HG02981 (cell line): ENCODE results near the gene ANP32A.

ENCODE experiments used
- ATAC-seq: cut with Tn5 transposase; IDR thresholded peaks from one replicate; pipeline ENCODE4 v1.9.1; 2021; ENCODE audit warnings: mild to moderate bottlenecking, moderate library complexity; ENCODE audit not compliant: unreplicated experiment

Gene ANP32A

DNA sequence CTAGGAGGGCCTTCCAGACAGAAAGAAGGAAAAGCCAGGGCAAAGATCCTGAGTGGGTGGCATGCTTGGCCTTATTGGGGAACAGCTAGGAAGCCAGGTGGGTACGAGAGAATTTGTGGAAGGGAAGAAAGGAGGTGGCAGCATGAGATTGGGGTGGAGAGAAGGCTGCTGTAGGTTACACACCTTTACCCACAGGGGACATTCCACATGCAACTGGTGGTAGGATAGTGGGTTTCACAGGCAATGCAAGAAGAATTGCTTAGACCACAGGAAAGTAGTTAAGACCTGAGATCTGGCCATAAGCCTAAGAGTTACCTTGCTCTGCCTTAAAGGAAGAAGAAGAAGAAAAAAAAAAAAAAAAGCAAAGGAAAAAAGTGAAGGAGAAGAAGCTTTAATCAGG lies 19.8 kb downstream of the ANP32A start:
- no peak for ATAC-seq

DNA sequence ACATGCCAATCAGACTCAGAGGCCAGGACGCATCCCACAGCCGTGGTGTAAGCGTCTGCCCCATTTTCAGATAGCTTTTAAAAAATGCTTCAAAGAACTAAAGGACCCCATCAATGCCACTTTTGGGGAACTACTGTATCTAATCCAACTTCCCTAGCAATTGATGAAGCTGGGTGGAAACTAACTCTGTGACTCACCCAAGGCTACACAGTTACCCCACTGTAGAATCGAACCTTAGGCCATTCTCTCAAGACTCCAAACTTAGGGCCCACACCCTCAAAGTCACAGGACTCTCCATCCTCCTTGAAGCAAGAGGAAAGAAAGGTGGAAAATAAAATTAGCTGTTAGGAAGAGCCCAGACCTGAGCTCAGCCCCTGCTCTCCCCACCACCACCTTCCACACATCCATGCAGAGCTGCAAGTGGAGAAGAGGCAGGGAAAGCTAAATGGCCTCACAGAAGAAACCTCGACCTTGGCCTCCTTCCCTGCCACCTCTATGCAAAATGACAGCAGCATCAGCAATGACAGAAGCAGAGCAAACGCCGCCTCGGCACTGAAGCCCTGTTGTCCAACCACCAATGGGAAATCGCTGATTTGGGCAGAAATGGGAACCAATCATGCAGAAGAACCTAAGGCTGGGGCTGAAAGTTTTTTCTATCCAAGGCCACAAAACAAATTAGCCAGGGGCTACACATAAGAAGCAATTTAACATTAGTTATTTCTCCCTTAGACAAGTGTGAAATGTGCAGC lies 22.2 kb downstream of the ANP32A start:
- no peak for ATAC-seq

GRCh38 chr15:68797599-68798345 lies 22.9 kb downstream of the ANP32A start:
- no peak for ATAC-seq

DNA sequence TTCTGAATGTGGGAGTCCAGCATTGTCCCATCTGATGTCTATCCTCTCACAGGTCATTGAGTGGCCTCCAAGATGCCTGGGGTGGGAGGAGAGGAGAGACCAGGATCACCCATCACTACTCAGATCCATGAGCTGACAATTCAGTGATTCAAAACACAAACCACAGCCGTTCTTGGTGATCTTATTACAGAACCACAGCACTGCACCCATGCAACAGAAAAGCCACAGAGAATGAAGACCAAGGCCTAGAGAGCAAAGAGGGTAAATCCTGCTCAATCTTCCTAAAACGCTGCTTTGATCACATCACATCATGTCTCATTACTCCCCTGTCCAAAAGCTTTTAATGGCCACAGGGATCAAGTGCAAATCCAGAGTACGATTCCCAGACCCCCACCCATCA lies 23.5 kb downstream of the ANP32A start:
- ATAC-seq = no peak

- ATAC-seq = no peak
These were observed 24.1 kb downstream of the ANP32A start for GRCh38 chr15:68796576-68796975.

DNA sequence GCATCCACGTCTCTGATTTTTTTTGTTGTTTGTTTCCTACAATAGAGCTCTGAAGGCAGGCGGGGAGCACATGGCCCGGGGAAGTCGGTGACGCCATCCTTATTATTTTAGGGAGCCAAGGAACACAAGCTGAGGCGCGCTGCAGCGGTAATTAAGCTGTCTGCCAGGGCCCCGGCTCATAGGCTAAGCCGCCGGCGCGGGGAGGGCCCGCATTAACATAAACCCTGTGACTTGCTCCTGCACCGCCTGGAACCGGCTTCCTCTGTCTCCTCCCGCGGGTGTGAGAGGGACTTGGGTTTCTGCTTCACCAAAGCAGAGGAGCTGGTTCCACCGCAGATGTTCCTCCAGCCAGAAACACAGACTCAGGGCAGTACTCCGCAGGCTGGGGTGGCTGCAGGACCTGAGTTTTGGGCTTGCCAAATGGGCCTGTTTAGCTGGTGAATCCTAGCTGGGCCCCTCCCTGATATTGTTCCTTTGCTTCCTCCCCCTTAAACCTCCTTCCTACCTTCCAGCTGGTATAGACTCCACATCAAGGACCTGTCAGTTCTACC lies 25.3 kb downstream of the ANP32A start:
- peak; percentile 42 for ATAC-seq

- no peak for ATAC-seq
These were observed 25.8 kb downstream of the ANP32A start for GRCh38 chr15:68794863-68795262.

DNA sequence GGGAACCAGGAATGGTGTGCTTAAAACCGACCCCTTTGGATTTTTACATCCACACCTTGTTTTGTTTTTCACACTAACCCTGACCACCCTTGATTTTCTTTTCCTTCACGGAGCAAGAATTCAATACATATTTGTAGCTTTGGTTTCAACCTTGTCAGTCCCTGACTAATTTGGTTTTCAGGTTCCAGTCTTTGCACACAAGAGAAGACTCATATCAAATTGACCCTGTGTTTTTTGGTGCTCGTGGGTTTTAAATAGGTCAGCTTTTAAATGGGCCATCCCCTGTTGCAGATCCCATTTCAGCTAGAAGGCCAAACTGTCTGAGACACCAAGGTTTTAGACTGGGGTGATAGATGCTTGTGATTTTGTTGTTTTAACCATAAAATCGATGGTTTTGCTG lies 26.4 kb downstream of the ANP32A start:
- no peak for ATAC-seq

DNA sequence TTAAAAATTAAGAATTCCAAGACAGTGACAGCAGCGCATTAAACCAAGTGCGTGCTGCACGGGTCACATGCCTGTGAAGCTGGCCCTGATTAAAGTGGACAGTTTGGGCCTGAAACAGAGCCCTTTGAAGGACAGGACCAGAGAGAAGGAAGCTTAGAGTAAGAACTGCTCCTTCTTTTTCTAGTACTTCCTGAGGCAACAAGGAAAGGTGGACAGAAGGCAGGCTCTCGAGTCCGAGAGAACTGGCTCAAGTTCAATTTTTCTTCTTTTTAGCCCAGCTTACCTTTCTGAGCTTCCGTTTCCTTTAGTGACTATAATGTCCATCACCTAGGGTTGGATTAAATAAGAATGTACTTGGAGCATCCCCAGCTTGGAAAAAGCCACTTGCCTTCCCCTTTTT lies 26.9 kb downstream of the ANP32A start:
- ATAC-seq = no peak

- ATAC-seq = no peak
These were observed 27.6 kb downstream of the ANP32A start for GRCh38 chr15:68792901-68793766.

GRCh38 chr15:68791431-68792283 lies 29.0 kb downstream of the ANP32A start:
- ATAC-seq = peak; percentile 58

- no peak for ATAC-seq
These were observed 29.8 kb downstream of the ANP32A start for GRCh38 chr15:68790910-68791309.

- no peak for ATAC-seq
These were observed 30.5 kb downstream of the ANP32A start for GRCh38 chr15:68790242-68790575.

DNA sequence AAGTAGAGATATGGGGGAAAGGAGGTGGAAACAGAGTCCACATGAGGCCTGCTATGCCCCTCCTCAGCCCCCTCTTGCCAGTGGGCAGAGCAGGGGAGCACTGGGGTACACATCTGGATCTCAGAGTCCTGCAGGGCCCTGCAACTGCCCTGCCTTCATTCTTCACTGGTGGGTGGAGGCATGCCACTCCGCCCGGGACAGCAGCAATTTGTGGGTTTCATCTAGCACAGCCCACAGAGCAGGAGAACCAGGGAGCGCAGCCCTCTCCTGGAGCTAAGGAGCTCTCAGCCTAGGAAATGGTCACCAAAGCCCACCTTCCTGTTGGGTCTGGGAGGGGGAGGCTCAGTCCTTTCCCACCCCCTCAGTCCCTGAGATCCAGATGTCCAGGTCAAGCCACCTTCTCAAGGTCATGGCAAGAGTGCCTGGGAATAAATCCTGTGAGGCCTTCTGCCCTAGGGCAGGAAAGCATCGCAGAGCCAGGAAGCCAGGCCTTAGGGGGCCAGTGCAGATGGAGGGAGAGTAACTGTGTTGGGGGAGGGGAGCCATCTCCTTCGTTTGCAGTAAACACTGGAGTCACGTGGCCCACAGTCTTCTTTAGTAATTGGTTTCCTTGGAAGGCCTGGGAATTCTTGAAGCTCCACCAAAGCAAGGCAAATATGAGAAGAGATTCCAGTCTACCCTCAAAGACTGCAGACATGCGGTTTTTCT lies 31.0 kb downstream of the ANP32A start:
- ATAC-seq = no peak

GRCh38 chr15:68789091-68789490 lies 31.6 kb downstream of the ANP32A start:
- ATAC-seq = no peak

DNA sequence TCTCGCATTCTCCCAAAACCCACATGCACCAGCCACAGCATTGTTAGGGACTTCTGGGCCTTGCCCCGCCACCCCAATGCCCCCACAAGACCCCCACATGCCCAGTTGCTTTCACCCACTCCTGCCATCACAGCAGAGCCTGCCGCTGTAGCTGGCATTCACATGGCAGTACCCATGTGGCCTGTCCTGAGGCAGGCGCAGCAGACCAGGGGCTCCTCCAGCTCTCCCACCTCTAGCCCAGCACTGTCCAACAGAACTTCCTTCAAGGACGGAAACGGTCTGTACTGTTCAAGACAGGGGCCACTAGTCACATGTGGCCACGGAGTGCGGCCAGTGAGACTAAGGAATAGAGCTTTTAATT lies 32.5 kb downstream of the ANP32A start:
- ATAC-seq = no peak

GRCh38 chr15:68787609-68788263 lies 33.0 kb downstream of the ANP32A start:
- ATAC-seq = no peak

- no peak for ATAC-seq
These were observed 33.9 kb downstream of the ANP32A start for GRCh38 chr15:68786753-68787152.

DNA sequence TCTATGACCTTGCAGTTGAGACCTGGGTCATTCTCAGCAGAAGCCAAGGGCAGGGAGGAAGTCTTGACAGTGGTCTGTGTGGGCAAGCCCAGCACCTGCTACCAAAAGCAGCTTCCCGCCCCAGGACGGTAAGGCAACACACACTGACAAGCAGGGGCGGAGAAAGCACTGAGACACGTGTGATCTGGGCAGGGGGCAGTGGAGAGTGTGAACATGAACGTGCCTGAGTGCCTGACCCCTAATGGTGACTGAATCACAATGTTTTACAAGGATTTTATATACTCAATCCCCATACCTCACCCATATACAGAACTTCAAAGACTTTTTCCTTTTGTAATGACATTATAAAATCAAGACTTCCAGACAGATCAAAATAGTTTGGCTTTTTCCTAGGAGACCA lies 35.2 kb downstream of the ANP32A start:
- ATAC-seq = no peak
